ENCODE measurements around the gene ABCC6.
"Not testable (repeated sequence)": the region's sequence is repeated elsewhere in the genome, so short reads cannot be mapped to it uniquely, and the experiment has no call there.

The ABCC6 gene

DNA sequence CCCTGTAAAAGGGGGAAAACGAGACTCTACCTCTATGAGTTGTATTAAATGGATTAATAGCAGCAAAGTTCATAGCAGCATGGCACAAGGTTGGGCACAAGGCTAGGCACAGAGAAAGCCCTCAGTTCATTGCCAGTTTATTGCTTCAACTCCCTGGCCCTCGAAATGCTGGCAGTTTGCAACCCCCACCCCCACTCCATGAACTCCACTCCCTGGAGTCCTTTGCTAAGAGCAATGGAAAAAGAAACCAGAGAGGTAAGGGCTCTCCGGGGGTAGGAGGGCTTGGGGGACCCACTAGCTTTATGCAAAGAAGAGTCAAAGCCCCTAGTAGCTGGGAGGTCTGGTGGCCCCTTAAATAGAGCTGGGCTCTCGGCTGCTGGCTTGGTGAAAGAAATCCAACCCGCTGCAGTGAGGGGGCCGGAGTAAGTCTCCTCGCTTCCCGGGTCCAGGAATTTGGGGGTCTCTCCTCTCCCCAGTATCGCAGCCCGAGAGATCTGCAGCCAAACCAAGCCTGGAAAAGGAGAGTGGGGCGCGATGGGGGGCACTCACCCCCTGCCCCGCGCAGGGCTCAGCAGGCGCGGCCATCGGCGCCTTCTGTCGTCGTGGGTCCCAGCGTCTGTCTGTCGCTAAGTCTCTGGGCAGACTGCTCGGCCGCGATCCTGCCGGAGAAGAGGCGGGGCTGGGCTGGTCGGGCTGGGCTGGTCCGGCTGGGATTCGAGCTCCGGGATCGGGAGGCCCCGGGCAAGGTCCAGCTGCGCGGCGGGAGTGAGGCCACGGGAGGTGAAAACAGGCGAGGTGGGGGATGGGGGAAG, at the start of gene ABCC6:
TSS of gene ABCC6 (minus strand) at position 645 of the 812 bp plus-strand sequence. CDS start at position 585, 60 bp downstream.
- H3K4me3 ChIP-seq (ENCODE audit: low read depth, low read length) = not testable (repeated sequence)

DNA sequence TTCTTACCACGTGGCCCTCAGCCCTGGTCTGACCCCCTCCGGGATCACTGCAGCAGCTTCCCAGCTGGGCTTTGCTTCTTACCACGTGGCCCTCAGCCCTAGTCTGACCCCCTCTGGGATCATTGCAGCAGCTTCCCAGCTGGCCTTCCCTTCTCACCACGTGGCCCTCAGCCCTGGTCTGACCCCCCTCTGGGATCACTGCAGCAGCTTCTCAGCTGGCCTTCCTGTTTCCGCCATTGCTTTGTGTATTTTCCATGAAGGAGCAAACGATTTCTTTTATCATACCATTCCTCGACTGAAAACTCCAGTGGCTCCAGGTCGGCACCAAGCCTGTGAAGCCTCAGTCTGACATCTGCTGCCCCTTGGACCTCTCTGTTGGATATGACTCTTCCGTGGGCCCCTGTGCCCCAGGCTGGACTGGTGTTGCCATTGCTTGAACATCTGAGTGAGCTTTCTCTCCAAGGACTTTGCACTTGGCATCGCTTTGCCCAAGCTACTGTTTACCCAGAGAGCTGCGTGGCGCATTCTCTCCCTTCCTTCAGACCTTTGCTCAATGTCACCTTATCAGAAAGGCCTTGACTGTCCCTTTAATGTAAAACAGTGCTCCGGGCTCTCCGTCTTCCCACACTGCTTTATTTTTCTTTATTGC, 49.4 kb upstream of the ABCC6 start:
- not testable (repeated sequence) for H3K4me3 ChIP-seq (ENCODE audit: low read depth, low read length)

DNA sequence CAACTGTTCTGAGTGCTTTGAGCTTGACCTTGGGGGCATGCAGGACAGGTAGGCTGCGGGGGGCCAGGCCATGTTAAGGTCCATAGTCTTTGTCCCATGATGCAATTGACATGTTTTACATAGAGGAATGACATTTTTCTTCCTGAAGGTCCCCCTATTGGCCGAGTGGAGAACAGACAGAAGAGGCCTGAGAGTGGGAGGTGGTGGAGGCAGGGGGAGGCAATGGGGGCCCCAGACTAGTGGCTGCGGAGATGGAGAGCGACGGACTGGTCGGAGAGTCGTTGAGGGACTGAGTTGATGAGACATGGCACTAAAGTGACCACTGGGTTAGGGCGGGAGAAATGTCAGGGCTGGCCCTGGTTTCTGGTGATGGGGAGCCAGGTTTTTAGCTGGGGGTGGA, 48.4 kb upstream of the ABCC6 start:
- H3K4me3 ChIP-seq (ENCODE audit: low read depth, low read length) = not testable (repeated sequence)

DNA sequence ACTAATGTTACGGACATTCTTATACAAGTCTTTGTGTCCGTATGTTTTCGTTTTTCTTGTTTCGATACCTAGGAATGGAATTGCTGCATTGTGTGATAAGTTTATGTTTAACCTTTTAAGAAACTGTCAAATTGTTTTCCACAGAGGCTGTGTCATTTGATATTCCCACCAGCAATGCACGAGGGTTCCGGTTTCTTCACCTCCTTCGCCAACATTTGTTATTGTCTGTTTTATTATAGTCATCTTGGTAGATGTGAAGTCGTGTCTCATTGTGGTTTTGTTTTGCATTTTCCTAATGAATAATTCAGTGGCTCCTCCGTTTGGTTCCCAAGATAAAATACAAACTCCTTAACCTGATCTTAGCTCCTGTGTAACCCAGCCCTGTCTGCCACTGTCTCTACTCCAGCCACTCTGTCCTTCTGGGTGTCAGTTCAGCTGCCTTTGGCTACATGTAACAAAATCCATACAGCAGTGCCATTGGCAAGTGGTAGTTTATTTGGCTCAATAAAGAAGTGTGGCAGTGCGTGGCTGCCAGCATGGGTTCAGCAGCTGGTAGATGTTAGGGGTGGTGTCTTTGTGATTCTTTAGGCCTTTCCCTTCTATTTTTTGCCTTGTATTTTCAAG, 45.0 kb upstream of the ABCC6 start:
- not testable (repeated sequence) for H3K4me3 ChIP-seq (ENCODE audit: low read depth, low read length)

DNA sequence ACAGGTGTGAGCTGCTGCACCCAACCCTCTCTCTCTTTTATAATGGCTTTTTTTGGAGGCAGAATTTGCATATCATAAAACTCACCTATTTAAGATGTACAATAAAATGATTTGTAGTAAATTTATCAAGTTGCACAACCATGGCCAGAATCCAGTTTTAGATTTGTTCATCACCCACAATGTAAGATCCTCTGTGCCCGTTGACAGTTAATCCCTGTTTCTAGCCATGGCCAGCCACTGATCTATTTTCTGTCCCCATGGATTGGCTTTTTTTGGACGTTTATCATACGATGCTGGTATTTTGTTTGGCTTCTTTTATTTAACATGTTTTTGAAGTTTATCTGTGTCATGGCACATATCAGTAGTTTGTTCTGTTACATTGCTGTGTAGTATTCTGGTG, 44.4 kb upstream of the ABCC6 start:
- not testable (repeated sequence) for H3K4me3 ChIP-seq (ENCODE audit: low read depth, low read length)

DNA sequence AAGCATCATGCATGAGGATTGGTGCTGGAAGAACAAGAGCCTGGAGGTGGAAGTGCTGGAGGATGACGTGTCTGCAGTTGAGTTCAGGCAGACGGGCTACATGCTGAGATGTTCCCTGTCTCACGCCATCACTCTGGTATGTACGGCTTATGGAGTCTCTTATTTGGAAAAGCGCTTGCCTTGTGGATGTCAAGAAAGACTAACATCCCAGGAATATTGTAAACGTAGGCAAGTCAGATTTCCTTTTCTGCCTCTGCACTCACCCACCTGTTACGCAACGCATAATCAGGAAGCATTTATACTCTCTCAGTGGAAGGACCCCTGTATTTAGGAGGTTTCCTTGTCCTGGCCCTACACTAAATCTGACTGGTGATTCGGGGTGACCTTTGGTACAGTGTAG, 41.8 kb upstream of the ABCC6 start:
- not testable (repeated sequence) for H3K4me3 ChIP-seq (ENCODE audit: low read depth, low read length)

DNA sequence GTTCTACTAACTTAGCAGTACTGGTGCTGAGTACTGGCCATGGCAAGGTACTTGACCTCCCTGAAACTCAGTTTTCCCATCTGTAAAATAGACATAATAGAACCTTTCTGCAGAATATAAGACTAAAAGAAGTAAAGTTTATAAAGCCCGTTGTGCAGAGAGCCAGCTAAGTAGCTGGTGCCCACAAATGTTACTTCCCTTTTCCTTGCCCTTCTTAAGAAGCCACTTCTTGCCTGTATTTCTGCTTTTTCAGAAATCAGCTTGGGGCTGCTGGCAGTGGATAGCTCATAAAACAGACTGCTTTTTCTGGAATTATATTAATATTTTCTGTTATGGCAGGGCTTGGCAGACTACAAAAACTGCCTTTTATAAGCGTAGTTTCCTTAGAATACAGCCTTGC, 40.7 kb upstream of the ABCC6 start:
- H3K4me3 ChIP-seq (ENCODE audit: low read depth, low read length) = not testable (repeated sequence)

DNA sequence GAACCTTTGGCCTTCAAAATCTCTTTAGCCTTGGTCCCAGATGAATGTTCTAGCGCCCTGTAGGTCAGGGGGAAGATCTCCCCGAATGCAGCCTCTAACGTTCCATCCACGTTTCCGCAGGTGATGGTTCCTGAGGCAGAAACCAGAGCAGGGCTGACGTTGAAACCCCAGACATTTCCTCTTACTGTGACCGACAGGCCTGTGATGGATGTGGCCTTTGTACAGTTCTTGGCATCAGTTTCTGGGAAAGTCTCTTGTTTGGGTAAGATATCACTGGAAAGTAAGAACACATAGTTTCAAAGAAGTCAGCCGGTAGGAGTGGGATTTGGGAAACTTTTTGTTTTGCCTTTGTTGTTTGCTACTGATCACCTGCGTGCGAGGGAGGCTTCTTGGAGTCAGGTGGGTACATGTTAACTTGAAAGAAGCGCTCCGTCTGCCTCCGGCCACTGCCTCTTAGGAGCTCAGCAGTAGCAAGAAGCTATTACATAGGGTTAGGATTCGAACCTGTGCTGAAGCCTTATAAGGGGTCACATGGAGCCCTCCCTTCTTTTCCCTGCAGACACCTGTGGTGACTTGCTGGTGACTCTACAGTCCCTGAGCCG, 39.8 kb upstream of the ABCC6 start:
- H3K4me3 ChIP-seq (ENCODE audit: low read depth, low read length) = not testable (repeated sequence)

DNA sequence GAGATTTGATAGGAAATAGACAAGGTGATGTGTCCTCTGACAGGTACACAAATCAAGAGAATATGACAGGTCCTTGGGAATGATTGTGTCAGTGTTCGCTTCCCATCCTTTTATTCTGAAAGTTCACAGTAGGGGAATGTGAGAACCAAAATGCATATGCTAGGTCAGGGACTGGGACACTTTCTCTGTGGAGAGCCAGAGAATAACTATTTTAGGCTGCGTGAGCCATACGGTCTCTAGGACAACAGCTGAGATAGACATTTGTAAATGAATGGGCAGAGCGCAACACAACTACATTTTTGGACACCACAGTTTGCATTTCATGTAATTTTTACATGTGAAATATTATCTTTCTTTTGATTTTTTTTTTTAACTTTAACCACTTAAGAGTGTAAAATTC, 36.7 kb upstream of the ABCC6 start:
- not testable (repeated sequence) for H3K4me3 ChIP-seq (ENCODE audit: low read depth, low read length)

DNA sequence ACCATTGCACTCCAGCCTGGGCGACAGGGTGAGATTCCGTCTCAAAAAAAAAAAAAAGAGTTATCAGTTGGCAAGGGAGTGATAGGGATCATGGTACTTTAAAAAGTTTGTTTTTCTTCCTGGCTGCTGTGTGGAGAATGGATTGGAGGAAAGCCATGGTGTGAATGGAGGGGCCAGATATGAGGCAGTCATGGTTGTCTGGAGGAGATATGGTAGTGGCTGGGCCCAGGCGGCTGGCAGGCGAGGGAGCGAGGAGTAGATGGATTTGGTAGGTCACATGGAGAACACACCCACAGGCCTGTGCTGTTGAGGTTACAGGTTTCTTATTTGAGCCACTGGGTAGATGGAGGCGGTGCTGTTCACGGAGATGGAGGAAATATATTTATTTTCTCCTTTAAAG, 35.5 kb upstream of the ABCC6 start:
- H3K4me3 ChIP-seq (ENCODE audit: low read depth, low read length) = not testable (repeated sequence)

DNA sequence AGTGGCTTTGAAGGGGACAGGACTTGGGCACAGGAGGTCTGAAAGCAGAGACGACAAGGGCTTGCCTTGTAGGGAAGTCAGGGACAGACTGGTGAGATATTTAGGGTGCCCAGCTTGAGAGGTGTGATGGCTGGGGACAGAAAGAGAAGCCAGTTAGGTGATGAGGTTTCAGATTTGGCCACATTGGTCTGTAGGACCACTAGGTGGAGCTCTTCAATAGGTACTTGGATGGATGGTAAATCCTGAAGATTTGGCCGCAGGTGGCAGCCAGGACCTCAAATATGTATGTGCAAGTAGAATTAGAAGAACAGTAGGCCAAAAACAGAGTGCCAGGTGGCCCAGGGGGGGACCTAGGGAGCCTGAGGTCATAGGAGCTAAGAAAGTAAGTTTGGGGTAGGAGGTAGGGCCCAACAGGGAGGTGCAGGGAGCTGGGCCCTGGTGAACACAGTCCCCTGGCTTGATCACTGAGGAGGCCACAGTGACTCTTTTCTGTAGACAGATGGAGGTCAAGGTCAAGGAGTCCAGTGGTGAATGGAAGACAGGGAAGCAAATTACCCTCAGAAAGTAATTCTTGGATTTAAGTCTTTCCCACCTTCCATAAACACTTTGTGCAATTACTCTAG, 34.1 kb upstream of the ABCC6 start:
- not testable (repeated sequence) for H3K4me3 ChIP-seq (ENCODE audit: low read depth, low read length)

DNA sequence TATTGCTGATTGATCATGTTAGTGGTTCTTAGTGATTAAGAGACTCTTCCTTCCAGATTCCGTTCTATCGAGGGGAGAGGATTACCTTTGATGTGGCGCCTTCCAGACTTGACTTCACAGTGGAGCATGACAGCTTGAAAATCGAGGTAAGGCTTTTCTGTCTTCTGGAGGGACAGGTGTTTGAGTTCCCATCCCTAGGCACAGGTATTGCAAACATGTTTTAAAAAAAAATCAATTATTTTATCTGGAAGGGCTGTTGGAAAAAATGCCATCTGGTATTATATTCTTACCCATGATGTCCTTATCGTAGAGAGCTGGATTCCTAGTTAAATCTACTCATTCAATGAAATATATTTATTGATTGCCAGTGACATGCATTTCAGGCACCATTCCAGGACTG, 29.1 kb upstream of the ABCC6 start:
- not testable (repeated sequence) for H3K4me3 ChIP-seq (ENCODE audit: low read depth, low read length)

DNA sequence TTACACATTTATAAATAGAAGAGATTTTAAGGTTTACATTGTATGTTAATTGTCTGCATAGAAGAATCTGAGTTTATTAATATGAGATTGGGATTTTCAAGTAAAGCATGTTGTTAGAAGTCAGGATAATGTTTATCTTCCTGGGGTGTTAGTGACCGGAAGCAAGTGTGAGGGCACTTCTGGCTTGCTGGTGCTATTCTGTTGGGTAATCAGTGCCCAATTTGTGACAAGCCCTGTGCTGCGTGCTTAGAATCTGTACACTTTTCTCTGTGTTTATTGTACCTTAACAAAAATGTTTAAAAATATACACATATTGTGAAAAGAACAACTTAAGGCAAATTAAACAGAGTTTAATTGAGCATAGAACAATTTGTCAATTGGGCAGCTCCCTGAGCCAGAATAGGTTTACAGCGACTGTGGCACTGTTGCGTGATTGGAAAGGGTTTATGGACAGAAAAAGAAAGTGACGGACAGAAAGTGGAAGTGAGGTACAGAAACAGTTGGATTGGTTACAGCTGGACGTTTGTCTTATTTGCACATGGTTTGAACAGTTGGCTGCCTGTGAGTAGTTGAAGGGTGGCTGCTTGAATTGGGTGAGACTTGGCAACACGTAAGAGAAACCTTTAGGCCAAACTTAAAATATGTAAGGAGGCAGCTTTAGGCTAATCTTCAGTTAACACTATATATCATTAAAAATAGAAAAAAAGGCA, 26.5 kb upstream of the ABCC6 start:
- not testable (repeated sequence) for H3K4me3 ChIP-seq (ENCODE audit: low read depth, low read length)

DNA sequence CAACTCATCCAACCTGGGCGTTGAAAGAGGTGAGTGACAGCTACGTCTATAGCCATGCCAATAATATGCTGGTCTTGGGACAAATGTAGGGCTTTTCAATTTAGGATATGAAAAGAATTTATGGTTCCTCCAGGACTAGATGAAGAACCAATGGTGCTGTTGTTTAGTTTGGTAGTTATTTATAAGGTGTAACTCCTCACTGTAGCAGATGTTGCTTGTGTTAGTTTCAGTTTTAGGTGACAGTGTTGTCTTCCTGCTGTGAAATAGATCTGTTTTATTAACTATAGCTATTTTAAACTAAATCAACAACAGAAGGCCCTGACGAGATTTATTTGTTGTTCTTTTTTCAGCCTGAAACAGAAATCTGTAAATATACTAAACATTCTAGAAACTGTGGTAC, 24.1 kb upstream of the ABCC6 start:
- not testable (repeated sequence) for H3K4me3 ChIP-seq (ENCODE audit: low read depth, low read length)

DNA sequence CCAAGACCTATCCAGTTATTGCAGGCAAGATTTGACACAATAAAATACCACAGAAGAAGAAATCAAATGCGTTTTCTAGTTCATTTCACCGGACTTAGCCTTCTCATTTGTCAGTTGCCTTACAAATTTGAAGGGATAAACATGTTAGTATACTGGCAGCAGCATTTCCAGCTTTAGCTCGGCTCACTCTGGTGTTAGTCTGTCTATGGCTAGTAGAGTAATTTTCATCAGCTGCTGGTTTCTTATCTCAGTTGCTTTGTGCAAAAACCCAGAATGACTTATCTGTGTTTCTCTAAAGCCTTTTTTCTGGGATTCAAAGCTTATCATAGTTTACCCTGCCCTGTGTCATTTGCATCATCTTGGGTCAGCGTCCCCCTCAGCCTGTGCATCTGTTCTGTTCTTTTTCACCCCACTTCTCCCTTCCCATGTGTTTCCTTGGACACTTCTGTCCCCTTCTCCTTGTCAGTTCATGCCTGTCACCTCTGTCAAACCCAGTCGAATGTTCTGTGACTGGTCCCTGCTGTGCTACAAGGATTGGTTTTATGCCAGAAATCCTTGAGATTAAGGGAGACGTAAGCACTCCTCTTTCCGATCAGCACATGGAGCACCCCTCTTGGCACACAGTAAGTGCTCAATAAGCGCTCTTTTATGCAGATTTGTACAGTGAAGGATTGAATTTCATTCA, 23.4 kb upstream of the ABCC6 start:
- H3K4me3 ChIP-seq (ENCODE audit: low read depth, low read length) = not testable (repeated sequence)

DNA sequence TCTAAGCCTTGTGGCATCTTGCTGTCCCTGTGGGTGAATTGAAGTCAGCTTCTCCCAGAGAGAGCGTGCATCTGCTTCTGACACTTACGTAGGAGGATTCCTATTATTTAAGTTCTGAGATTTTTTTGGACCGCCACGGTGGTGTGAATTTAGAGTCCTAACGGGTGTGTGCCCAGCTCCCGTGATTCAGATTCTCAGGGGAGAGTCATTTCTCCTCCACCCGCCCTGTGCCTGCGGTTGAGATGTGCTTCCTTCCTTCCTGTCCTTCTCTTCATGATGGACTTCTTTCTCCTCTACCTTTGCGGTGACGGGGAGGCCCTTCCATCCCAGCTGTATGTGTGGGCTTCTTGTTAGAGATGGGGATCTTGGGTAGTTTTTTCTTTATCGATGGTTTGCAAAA, 20.6 kb upstream of the ABCC6 start:
- not testable (repeated sequence) for H3K4me3 ChIP-seq (ENCODE audit: low read depth, low read length)

DNA sequence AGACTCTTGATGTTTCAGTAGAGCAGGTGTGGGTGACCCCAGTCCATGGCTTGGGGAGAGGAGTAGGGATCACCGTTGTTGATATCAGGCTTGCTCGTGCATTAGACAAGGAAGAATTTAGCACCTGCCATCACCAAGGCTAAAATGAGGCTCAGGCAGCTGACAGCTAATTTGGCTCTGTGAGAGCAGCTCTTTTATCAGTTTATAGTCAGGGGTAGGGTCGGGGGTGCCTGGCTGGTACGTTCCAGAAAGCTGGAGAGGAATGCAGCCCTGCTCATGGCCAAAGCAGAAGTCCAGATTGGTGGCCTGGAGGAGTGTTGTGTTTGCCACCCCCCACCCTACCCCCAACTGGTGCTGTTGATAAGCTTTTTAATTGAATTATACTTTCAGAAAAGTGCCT, 17.4 kb upstream of the ABCC6 start:
- H3K4me3 ChIP-seq (ENCODE audit: low read depth, low read length) = not testable (repeated sequence)

DNA sequence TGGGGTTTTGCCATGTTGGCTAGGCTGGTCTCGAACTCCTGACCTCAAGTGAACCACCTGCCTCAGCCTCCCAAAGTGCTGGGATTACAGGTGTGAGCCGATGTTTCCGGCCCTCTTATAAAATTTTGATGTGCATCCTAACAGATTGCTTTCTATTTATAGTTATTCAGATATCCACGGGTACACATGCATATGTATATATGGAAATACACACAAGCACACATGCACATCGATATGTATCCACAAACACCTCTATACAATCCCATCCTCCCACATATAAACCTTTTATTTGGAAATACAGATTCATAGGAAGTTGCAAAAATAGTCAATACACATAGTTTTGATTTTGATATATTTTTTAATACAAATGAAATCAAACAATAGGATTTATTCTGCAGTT, 14.4 kb upstream of the ABCC6 start:
- not testable (repeated sequence) for H3K4me3 ChIP-seq (ENCODE audit: low read depth, low read length)

DNA sequence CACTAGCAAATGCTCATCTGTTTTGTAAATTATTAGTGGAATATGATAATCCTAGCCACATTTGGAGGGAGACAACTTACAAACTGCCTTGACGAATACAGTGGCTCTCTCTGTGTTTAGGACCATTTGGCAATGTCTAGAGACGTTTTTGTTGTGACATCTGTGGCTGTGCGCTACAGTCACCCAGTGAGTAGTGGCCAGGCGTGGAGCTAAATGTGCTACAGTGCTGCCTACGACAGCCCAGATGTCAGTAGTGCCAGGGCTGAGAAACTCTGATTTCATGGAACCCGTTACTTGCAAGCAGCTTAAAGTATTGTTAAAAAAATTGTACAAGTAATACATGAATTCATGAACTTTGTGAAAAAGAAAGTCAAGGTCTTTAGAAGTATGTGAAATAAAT, 13.8 kb upstream of the ABCC6 start:
- not testable (repeated sequence) for H3K4me3 ChIP-seq (ENCODE audit: low read depth, low read length)

DNA sequence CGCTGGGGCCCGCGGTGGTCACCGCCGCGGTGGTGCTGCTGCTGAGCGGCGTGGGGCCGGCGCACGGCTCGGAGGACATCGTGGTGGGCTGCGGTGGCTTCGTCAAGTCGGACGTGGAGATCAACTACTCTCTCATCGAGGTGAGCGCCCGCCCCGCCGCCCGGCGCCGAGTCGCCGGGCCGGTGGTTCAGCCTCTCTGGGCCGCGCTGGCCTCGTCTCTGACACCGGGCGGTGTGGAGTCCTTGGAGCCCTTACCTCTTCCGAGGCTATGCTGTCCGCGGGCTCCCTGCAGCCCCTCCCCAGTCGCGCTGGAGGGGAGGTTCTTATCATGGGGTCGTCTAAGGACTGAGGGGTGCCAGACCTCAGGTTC, 9.4 kb upstream of the ABCC6 start:
- H3K4me3 ChIP-seq (ENCODE audit: low read depth, low read length) = not testable (repeated sequence)
